GM19240 (cell line): ENCODE results near the gene CELA3A.
"Not testable (repeated sequence)": the region's sequence is repeated elsewhere in the genome, so short reads cannot be mapped to it uniquely, and the experiment has no call there.

Experiments used
- DNase-seq: peaks from one replicate; pipeline ENCODE4 v3.0.0; 2011; ENCODE audit warnings: low spot score; ENCODE audit not compliant: insufficient read length

The CELA3A gene

GRCh38 chr1:22014575-22015206, 13.2 kb downstream of the CELA3A start:
- not testable (repeated sequence) for DNase-seq

GRCh38 chr1:22018583-22019559, 17.4 kb downstream of the CELA3A start:
- DNase-seq, result peak; percentile 19

GRCh38 chr1:22021061-22021460, 19.6 kb downstream of the CELA3A start:
- no peak for DNase-seq

- DNase-seq, result peak; percentile 27
These were observed 23.3 kb downstream of the CELA3A start for GRCh38 chr1:22024485-22025367.

- peak; percentile 75 for DNase-seq
These were observed 24.1 kb downstream of the CELA3A start for GRCh38 chr1:22025368-22026155.

GRCh38 chr1:22026924-22027289, 25.4 kb downstream of the CELA3A start:
- DNase-seq, result no peak

GRCh38 chr1:22030057-22030456, 28.6 kb downstream of the CELA3A start:
- no peak for DNase-seq

GRCh38 chr1:22030473-22030872, 29.0 kb downstream of the CELA3A start:
- no peak for DNase-seq

GRCh38 chr1:22031214-22031962, 29.9 kb downstream of the CELA3A start:
- DNase-seq, result no peak

GRCh38 chr1:22034834-22035233, 33.4 kb downstream of the CELA3A start:
- not testable (repeated sequence) for DNase-seq

- no peak for DNase-seq
These were observed 36.1 kb downstream of the CELA3A start for GRCh38 chr1:22037520-22037919.

GRCh38 chr1:22038036-22038435, 36.6 kb downstream of the CELA3A start:
- DNase-seq, result no peak

- DNase-seq, result peak; percentile 60
These were observed 38.3 kb downstream of the CELA3A start for GRCh38 chr1:22039594-22040285.

- no peak for DNase-seq
These were observed 38.8 kb downstream of the CELA3A start for GRCh38 chr1:22040286-22040623.

GRCh38 chr1:22041505-22041904, 40.0 kb downstream of the CELA3A start:
- DNase-seq, result no peak

- DNase-seq, result no peak
These were observed 41.8 kb downstream of the CELA3A start for GRCh38 chr1:22043198-22043769.

GRCh38 chr1:22044690-22045420, 43.4 kb downstream of the CELA3A start:
- DNase-seq, result no peak

GRCh38 chr1:22045604-22046228, 44.3 kb downstream of the CELA3A start:
- no peak for DNase-seq
